Stimulated activated CD8-positive, alpha-beta memory T cell treated with anti-CD3 and anti-CD28 coated beads, Interleukin-7, amount 100 ng/mL, for 1 hour (primary cell): ENCODE measurements around the gene RPL22L1.
"Not testable (repeated sequence)": the region's sequence is repeated elsewhere in the genome, so short reads cannot be mapped to it uniquely, and the experiment has no call there.

ENCODE experiments used
- DNase-seq, 2 donors: peaks; one replicate each; pipeline ENCODE4 v3.0.0-alpha.2; 2020; ENCODE audit warnings: low read depth in 2 of 2

RPL22L1 gene

GRCh38 chr3:170878688-170879087 lies 8.7 kb upstream of the RPL22L1 start:
- not testable (repeated sequence) for DNase-seq

DNA sequence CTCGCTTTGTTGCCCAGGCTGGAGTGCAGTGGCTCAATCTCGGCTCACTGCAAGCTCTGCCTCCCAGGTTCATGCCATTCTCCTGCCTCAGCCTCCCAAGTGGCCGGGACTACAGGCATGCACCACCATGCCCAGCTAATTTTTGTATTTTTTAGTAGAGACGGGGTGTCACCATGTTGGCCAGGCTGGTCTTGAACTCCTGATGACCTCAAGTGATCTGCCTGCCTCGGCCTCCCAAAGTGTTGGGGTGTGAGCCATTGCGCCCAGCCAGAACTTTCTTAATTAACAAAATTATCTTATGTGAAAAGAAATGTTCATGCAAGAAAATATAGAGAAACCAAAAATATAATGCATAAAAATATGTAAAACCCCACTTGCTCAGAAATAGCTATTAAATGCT lies 7.3 kb upstream of the RPL22L1 start:
- DNase-seq, result not testable (repeated sequence)

DNA sequence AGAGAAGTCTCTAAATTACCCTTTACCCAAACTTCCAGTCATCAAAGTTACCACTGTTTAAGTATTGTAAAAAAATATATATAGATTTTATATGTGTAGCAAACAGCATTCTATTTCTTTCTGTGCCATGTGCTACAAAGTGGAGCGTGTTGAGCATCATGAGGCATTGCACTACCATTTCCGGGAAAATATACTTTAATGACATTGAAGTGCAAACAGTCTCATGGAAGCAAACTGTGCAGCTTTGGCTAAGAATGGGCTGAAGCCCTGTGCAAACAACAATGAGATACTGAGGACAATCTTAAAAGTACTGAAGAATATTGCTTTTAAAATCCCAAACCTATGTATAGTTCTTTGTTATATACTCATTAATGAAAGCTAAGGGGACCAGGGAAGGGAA lies 6.5 kb upstream of the RPL22L1 start:
- no peak for DNase-seq

DNA sequence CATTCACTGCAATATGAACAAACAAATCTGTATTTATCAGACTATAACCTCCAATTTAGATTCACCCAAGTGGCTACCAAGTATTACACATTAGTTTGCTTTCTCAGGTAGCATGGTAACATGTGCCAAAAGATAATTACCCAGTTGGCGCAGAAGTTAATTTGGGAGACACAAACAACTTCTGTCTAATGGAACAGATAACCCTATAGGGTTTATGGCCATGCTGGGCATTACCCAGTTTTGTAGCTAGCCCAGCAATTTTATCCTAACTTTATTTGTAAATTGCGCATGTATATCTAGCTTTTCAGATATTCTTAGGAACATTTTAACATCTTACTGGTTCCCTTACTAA lies 780 bp downstream of the RPL22L1 start:
- DNase-seq, result no peak

DNA sequence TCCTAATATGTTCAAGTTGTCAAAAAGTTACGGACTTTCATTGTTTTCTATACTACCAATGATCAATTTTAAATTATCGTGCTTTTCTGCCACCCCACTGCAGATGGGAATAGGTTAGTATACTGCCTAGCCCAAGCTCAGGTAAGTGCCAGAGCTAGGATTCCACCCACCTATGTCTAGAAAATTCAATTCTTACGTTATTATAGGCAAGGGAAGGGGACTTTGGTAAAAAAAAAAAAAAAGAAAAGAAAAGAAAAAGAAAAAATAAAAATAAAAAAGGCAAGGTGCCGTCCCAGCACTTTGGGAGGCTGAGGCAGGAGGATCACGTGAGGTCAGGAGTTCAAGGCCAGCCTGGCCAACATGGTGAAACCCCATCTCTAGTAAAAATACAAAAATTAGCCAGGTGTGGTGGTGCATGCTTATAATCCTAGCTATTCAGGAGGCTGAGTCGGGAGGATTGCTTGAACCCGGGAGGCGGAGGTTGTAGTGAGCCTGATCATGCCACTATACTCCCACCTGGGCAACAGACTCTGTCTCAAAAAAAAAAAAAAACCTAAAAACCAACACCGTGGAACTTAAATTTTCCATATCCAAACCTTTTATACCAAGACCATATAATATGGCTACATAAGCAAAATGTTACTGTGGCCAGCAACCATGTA lies 1.3 kb downstream of the RPL22L1 start:
- no peak for DNase-seq

- no peak for DNase-seq
Observed at GRCh38 chr3:170867143-170867937, 2.7 kb downstream of the RPL22L1 start.

GRCh38 chr3:170866499-170866898 lies 3.5 kb downstream of the RPL22L1 start:
- no peak for DNase-seq

DNA sequence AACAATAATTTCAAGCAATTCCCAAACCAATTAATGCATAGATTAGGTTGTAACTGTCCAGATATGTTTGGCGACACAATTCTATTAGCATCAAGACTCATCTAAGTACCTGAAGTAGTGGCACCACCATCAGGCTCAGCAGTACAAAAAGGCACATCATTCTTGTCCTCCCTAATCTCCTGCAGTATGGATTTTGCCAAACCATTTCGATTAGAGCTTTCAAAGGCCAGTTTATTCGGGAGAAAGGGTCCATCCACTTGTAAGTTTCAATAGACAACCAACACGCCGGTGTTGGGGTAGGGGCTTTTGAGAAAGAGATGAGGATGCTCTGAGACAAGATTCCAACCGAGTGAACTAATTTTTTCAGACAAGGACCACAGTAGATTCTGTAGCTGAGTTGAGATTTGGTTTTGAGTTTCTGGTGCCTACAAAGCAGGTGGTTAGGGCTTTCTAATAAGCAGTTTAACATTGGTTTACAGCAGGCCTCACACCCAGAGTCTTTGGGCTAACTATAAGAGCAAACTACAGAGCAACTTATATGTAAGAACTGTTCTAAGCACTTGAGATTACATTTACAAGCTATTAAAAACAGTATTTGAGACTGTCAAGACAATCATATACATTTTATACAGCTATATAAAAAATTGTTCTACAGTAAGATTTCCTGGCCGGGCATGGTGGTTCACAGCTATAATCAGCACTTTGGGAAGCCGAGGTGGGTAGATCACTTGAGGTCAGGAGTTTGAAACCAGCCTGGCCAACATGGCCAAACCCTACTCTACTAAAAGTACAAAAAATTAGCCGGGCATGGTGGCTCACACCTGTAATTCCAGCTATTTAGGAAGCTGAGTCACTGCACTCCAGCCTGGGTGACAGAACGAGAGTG lies 4.5 kb downstream of the RPL22L1 start:
- DNase-seq, result no peak

DNA sequence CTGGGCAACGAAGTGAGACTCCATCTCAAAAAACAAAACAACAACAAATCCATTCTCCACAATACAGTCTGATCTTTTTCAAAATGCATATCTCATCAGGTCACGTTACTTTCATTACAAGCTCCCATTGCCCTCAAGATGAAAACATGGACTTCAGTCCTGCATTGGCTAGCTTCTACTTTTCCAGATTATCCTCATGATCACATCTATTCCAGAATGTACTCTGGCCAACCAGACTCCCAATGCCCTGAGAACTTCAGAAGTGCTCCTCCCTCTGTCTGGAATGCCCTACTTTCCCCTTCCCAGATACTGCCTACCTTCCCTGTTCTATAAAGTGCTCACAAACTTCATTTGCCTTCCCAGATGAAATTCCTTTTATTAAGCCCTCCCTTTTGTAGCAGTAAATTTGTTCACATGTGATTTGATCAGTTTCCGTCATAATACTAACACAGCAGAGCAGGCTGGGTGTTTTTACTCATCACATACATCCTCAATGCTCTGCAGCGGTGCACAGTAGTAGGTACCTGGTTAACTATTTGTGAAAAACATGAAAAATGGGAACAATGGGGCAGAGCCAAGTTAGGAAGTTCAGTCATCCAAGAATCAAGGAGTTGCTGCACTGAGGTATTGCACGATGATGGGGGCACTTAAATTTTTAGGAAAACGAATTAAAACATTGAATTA lies 5.3 kb downstream of the RPL22L1 start:
- DNase-seq, result no peak

- no peak for DNase-seq
Observed at GRCh38 chr3:170863816-170864215, 6.2 kb downstream of the RPL22L1 start.

GRCh38 chr3:170862618-170863374 lies 7.2 kb downstream of the RPL22L1 start:
- DNase-seq, result no peak

- DNase-seq, result no peak
Observed at GRCh38 chr3:170858599-170858998, 11.4 kb downstream of the RPL22L1 start.

- DNase-seq, result no peak
Observed at GRCh38 chr3:170852324-170852723, 17.7 kb downstream of the RPL22L1 start.

DNA sequence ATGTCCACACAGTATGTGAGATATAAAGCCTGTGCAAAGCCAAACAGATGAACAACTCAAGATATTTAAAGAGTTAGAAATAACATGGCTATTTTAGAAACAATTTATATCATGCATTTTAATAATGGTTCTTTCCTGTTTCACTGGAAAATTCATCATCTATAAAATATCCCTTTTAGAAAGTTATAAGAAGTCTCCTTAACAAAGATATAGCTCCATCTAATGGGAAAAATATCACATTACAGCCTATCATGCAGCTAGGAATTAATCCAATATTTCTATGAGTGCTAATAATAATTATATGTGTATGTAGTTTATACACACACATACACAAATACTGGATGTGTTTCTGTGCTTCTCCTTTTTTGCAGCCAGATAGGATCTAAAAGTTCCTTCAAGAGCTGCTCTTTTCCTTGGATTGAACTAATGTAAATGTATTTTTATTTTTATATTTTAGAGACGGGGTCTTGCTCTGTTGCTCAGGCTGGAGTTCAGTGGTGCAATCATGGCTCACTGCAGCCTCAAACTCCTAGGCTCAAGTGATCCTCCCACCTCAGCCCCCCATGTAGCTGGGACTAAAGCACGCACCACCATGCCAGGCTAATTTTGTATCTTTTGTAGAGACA lies 21.6 kb downstream of the RPL22L1 start:
- no peak for DNase-seq

DNA sequence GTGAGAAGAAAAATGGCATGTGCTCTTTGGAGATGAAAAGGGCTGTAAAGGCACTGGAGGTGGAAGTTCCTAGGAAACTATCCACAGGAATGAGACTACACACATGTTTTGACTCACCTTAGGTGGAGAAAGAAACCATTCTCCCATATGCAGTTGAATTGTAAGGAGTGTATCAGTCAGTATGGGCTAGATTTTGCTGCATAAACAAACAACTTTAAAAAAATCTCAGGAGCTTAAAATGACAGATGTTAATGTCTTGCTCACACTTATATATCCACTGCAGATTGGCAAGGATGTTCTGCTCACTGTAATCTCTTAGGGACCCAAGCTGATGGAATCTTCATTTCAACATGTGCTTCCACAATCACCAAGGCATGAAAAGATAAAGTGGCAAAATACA lies 25.6 kb downstream of the RPL22L1 start:
- no peak for DNase-seq

DNA sequence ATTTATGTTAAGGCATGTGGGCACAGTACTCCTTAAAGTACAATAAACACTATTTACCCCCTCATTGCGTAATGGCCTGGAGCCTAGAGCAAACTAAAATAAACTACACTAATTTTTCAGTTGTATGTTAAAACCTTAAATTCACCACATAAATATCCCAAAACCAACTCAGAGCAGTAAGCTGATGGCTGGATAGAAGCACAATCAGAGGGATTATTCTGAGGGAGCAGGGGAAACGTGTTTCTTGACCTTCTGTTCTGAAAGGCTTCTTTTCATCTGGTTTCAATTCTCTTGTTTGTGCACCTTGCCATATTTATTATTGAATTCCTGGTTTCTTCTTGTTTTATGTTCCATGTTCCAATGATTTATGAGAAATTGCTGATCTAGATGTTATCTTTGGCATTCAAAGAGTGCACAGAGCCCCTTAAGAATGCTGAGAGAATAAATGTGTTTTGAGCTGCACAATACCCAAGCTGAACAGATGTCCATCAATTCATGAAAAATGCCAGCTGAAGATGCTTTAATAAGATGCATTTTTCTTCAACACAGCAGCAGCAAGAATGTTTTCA lies 29.6 kb downstream of the RPL22L1 start:
- DNase-seq, result no peak

GRCh38 chr3:170839518-170840100 lies 30.4 kb downstream of the RPL22L1 start:
- no peak for DNase-seq

- DNase-seq, result no peak
Observed at GRCh38 chr3:170836491-170836890, 33.5 kb downstream of the RPL22L1 start.

DNA sequence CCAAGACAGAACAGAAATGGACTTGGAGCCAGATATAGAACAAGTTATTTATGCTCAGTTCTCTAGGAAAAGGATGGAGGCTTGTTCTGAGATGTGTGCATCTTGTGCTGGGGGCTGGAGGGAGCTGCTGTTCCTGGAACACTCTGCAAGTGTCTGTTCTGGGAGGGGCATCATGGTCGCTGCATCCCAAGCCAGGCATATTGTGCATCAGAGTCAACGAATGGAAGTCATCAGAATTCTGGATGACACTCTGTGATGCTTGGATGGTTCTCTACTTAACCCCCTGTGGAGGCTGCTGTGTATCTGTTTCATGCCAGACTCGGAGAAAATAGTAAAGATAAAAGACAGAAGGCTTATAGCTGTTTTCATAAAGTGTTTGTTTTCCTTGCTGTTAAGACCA lies 34.7 kb downstream of the RPL22L1 start:
- no peak for DNase-seq

- no peak for DNase-seq
Observed at GRCh38 chr3:170830580-170830979, 39.4 kb downstream of the RPL22L1 start.
